BJ (cell line): ENCODE measurements around the gene DCLK1. TPM values are rescaled to one million over a fixed set of nuclear protein-coding genes. Genes with fewer than 3 reads are reported as not detected.

Source experiments
- CTCF ChIA-PET: fragments of 350-600 bp; formaldehyde crosslinking; extraction: SDS; loops from one replicate; lab custom pipeline; 2021; ENCODE audit warnings: antibody characterized with exemption, inconsistent platforms; lab: Yijun Ruan, JAX
- POLR2A ChIA-PET: fragments of 300-600 bp; sonication (Branson Sonifier 250); formaldehyde crosslinking; extraction: SDS; loops from one replicate; lab custom pipeline; 2021; ENCODE audit warnings: antibody characterized with exemption; lab: Charles Lee
- DNase-seq: peaks from one replicate; pipeline ENCODE4 v3.0.0-alpha.2; 2011; ENCODE audit warnings: low read depth
- H3K27me3 ChIP-seq: 2 replicates; pipeline ENCODE4 v1.6.0; 2011; ENCODE audit warnings: low read length; ENCODE audit not compliant: control insufficient read depth, insufficient read depth
- H3K36me3 ChIP-seq: 2 replicates; pipeline ENCODE4 v1.5.1; 2011; ENCODE audit warnings: low read length; ENCODE audit not compliant: control insufficient read depth, insufficient read depth
- H3K4me3 ChIP-seq: 2 replicates; pipeline ENCODE4 v1.5.1; 2011; ENCODE audit warnings: low read depth, mild to moderate bottlenecking, control low read depth, low read length
- CTCF ChIP-seq: IDR thresholded peaks from 2 replicates; pipeline ENCODE4 v1.5.1; 2011; ENCODE audit warnings: low read depth, mild to moderate bottlenecking, control low read depth, inconsistent platforms, low read length, moderate library complexity; ENCODE audit not compliant: insufficient read depth
- polyA plus RNA-seq: library from polyadenylated mRNA; depleted of rRNA; stranded (reverse); fragments of >200 nt; gene quantifications from 2 replicates; pipeline ENCODE4 v1.2.3, GENCODE V29; 2011

The DCLK1 gene
- polyA plus RNA-seq, 1 experiment, result 1.1 TPM

- no peaks in the 10 kb centered on the region for H3K27me3 ChIP-seq
- POLR2A ChIA-PET, result no interaction called here
- DNase-seq, result no peak
- H3K36me3 ChIP-seq, result no peaks in the 10 kb centered on the region
- CTCF ChIA-PET, result no interaction called here
- no peak overlapping the region for H3K4me3 ChIP-seq
- TF ChIP-seq CTCF, result no peak
Observed at GRCh38 chr13:36057041-36057440, 74.1 kb downstream of the DCLK1 start.

- CTCF ChIA-PET, result no interaction called here
- TF ChIP-seq CTCF, result no peak
- POLR2A ChIA-PET, result no interaction called here
- no peak overlapping the region for H3K4me3 ChIP-seq
- DNase-seq, result no peak
- no peaks in the 10 kb centered on the region for H3K36me3 ChIP-seq
- H3K27me3 ChIP-seq, result no peaks in the 10 kb centered on the region
Observed at GRCh38 chr13:36055366-36055765, 75.8 kb downstream of the DCLK1 start.

GRCh38 chr13:36054041-36054440 is 77.1 kb downstream of the DCLK1 start:
- CTCF ChIA-PET, result interaction anchor here (1.7 kb wide), 1 partner anchor 9 kb away, joined by 4 read pairs; no protein-coding TSS in a partner anchor
- no peak for TF ChIP-seq CTCF
- no peak for DNase-seq
- Histone ChIP-seq H3K4me3 (no peak overlapping the region), H3K27me3 (no peaks in the 10 kb centered on the region), H3K36me3 (no peaks in the 10 kb centered on the region)
- POLR2A ChIA-PET, result no interaction called here

- Histone ChIP-seq H3K36me3 (no peaks in the 10 kb centered on the region), H3K4me3 (no peak overlapping the region), H3K27me3 (no peaks in the 10 kb centered on the region)
- DNase-seq, result no peak
- ChIA-PET POLR2A (no interaction called here), CTCF (no interaction called here)
- TF ChIP-seq CTCF, result no peak
Observed at GRCh38 chr13:36051082-36051481, 80.1 kb downstream of the DCLK1 start.

- ChIA-PET CTCF (interaction anchor here (1.2 kb wide), 1 partner anchor 17 kb away, joined by 3 read pairs; no protein-coding TSS in a partner anchor), POLR2A (interaction anchor here (0.6 kb wide), 1 partner anchor 111 kb away, joined by 6 read pairs; no protein-coding TSS in a partner anchor)
- H3K27me3 ChIP-seq, result no peaks in the 10 kb centered on the region; the same call in 1 of the 2 replicates
- H3K36me3 ChIP-seq, result no peaks in the 10 kb centered on the region
- no peak for TF ChIP-seq CTCF
- H3K4me3 ChIP-seq, result no peak overlapping the region
- no peak for DNase-seq
Observed at GRCh38 chr13:36046672-36047071, 84.5 kb downstream of the DCLK1 start.
